NCI-H1092 (cell line): Measurements from ENCODE around the gene HDDC2.

Source experiments
- DNase-seq: peaks from one replicate; lab custom pipeline; 2025; lab: John Stamatoyannopoulos, UW

HDDC2 gene

GRCh38 chr6:125233202-125233601 lies 68.6 kb downstream of the HDDC2 start:
- DNase-seq = no peak

GRCh38 chr6:125232466-125232865 lies 69.3 kb downstream of the HDDC2 start:
- DNase-seq = no peak

GRCh38 chr6:125231574-125232343 lies 70.0 kb downstream of the HDDC2 start:
- no peak for DNase-seq

- DNase-seq = no peak
These were observed 70.6 kb downstream of the HDDC2 start for GRCh38 chr6:125231133-125231532.

GRCh38 chr6:125230674-125231073 lies 71.1 kb downstream of the HDDC2 start:
- no peak for DNase-seq

GRCh38 chr6:125228981-125229479 lies 72.7 kb downstream of the HDDC2 start:
- DNase-seq = no peak

- no peak for DNase-seq
These were observed 74.5 kb downstream of the HDDC2 start for GRCh38 chr6:125227244-125227643.
